Neutrophil (primary cell): ENCODE data around the gene CCDC136.

Experiments used
- H3K27ac ChIP-seq: fragments of 200-600 bp; sonication (generic); 2 replicates; pipeline ENCODE4 v1.5.1; 2016; ENCODE audit warnings: mild to moderate bottlenecking, moderate library complexity
- H3K27me3 ChIP-seq: fragments of 200-600 bp; sonication (generic); 2 replicates; pipeline ENCODE4 v1.6.0; 2016; ENCODE audit warnings: mild to moderate bottlenecking
- H3K36me3 ChIP-seq: fragments of 200-600 bp; sonication (generic); 2 replicates; pipeline ENCODE4 v1.5.1; 2017
- H3K4me1 ChIP-seq, 2 experiments: fragments of 200-600 bp in 1 of 2; sonication (generic) in 1 of 2; 1 replicate in 1 of 2; 2 replicates in 1 of 2; pipeline versions ENCODE4 v1.5.1 to v1.6.1; 2013 to 2016; ENCODE audit warnings: low read depth in 1 of 2, low read length in 1 of 2, mild to moderate bottlenecking in 1 of 2, moderate library complexity in 1 of 2; ENCODE audit not compliant: control insufficient read depth in 1 of 2, insufficient read depth in 1 of 2
- H3K4me3 ChIP-seq, 2 experiments: fragments of 200-600 bp in 1 of 2; sonication (generic) in 1 of 2; 1 replicate in 1 of 2; 2 replicates in 1 of 2; pipeline ENCODE4 v1.5.1; 2013 to 2016; ENCODE audit warnings: low read depth in 1 of 2, low read length in 1 of 2, mild to moderate bottlenecking in 1 of 2, moderate library complexity in 1 of 2
- H3K9me3 ChIP-seq: fragments of 200-600 bp; sonication (generic); 2 replicates; pipeline ENCODE4 v1.5.1; 2016
- CTCF ChIP-seq: fragments of 200-600 bp; sonication (generic); IDR thresholded peaks from 2 replicates; pipeline ENCODE4 v1.5.1; 2016; ENCODE audit warnings: antibody characterized with exemption

CCDC136 gene

GRCh38 chr7:128791121-128791971, at the start of gene CCDC136:
Gene CCDC136, plus strand, starts transcription at chr7:128791968. Its CDS starts 444 bp downstream, at chr7:128792412.
- Histone ChIP-seq H3K36me3 (no peaks in the 10 kb centered on the region), H3K9me3 (no peaks in the 10 kb centered on the region), H3K27me3 (peaks cover 79% of the 10 kb centered on the region), H3K4me3 (peak within 1 kb of the TSS; percentile 35 to 59), H3K27ac (no peak within 1 kb of the TSS), H3K4me1 (peaks cover 6 to 14% of the 10 kb centered on the region in 2 experiments)
- TF ChIP-seq CTCF: no peak

- Histone ChIP-seq H3K36me3 (no peaks in the 10 kb centered on the region), H3K27ac (no peak overlapping the region), H3K9me3 (no peaks in the 10 kb centered on the region), H3K27me3 (no peaks in the 10 kb centered on the region), H3K4me1 (peaks cover 15 to 25% of the 10 kb centered on the region in 2 experiments), H3K4me3 (no peak overlapping the region)
- no peak for TF ChIP-seq CTCF
Measured at GRCh38 chr7:128742206-128742605, 49.6 kb upstream of the CCDC136 start.

GRCh38 chr7:128743112-128743772, 48.5 kb upstream of the CCDC136 start:
- Histone ChIP-seq H3K9me3 (no peaks in the 10 kb centered on the region), H3K4me3 (no peak overlapping the region), H3K27ac (no peak overlapping the region), H3K4me1 (peaks cover 15 to 25% of the 10 kb centered on the region in 2 experiments), H3K36me3 (no peaks in the 10 kb centered on the region), H3K27me3 (no peaks in the 10 kb centered on the region)
- no peak for TF ChIP-seq CTCF

GRCh38 chr7:128744366-128744905, 47.3 kb upstream of the CCDC136 start:
- peaks cover 7% of the 10 kb centered on the region for H3K36me3 ChIP-seq
- H3K4me3 ChIP-seq: no peak overlapping the region
- H3K27ac ChIP-seq: no peak overlapping the region
- H3K4me1 ChIP-seq: peaks cover 12 to 20% of the 10 kb centered on the region in 2 experiments
- no peaks in the 10 kb centered on the region for H3K9me3 ChIP-seq
- H3K27me3 ChIP-seq: no peaks in the 10 kb centered on the region
- no peak for TF ChIP-seq CTCF

GRCh38 chr7:128745706-128746105, 46.1 kb upstream of the CCDC136 start:
- Histone ChIP-seq H3K27ac (no peak overlapping the region), H3K4me3 (no peak overlapping the region), H3K36me3 (peaks cover 7% of the 10 kb centered on the region), H3K9me3 (no peaks in the 10 kb centered on the region), H3K4me1 (peaks cover 5 to 11% of the 10 kb centered on the region in 2 experiments), H3K27me3 (no peaks in the 10 kb centered on the region)
- TF ChIP-seq CTCF: no peak
